Stimulated activated CD4-positive, alpha-beta T cell treated with anti-CD3 and anti-CD28 coated beads, Interleukin-2, amount 100 ng/mL, for 24 hours (primary cell): ENCODE data around the gene INO80.
A peak's percentile ranks its signal among the peaks of the same experiment; 100 is the strongest.
"Not testable (repeated sequence)": the region's sequence is repeated elsewhere in the genome, so short reads cannot be mapped to it uniquely, and the experiment has no call there.

Source experiments
- DNase-seq, 2 donors: peaks; one replicate each; pipeline ENCODE4 v3.0.0-alpha.2; 2020

INO80 gene

GRCh38 chr15:40960925-40961324 is 155.2 kb downstream of the INO80 start:
- no peak for DNase-seq

GRCh38 chr15:40960151-40960885 is 155.8 kb downstream of the INO80 start:
- no peak for DNase-seq

DNA sequence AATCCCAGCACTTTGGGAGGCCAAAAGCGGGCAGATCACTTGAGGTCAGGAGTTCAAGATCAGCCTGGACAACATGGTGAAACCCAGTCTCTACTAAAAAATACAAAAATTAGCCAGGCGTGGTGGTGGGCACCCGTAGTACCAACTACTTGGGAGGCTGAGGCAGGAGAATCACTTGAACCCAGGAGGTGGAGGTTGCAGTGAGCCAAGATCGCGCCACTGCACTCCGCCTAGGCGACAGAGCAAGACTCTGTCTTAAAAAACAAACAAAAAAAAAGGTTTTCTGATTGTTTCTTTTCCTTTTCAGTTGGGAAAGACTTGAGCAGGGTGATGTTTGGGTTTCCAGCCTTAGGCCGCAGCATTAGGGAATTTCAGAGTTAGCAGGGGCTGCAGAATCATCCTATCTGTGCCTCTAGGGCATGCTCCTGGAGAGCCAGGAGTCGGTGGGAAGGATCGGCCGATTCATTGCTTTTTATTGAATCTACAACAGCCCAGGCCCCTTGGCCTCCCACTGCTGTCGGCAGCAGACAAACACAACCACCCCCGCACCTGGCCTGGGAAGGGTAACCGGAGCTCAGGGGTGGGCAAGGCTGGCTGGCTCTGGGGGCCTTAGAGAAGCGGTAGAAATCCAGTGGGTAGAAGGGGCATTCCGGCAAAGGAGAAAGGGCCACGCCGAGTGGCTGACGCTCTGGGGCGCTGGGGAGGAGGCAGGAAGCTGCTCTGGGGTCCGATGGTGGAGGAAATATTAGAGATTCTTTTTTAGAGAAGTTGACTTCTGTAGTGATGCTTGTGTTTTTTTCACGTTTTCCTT is 156.5 kb downstream of the INO80 start:
- no peak for DNase-seq

GRCh38 chr15:40958723-40959122 is 157.4 kb downstream of the INO80 start:
- DNase-seq = no peak

- DNase-seq = no peak
Observed at GRCh38 chr15:40958146-40958545, 157.9 kb downstream of the INO80 start.

DNA sequence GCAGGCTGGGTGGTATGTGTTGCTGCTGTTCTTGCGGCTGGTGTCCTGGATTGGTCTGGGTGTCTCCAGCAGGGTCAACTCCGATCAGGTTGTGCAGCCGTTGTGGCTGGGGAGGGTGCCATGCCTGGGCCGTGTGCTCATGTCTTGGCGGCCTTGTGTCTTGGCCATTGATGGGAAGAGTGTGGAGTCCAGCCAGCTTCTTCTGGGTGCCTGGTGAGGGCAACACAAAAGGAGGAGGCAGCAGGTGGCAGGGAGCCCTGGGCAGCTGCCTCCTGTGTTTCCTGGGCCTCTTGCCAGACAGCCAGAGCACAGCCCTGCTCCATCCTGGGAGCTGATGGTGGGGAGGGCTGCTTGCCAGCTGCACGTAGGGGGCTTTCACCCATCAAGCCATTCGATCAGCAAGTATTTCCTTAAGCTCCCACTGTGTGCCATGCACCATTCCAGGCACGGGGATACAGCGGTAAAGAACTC is 158.5 kb downstream of the INO80 start:
- no peak for DNase-seq

- DNase-seq = no peak
Observed at GRCh38 chr15:40957041-40957555, 159.0 kb downstream of the INO80 start.

DNA sequence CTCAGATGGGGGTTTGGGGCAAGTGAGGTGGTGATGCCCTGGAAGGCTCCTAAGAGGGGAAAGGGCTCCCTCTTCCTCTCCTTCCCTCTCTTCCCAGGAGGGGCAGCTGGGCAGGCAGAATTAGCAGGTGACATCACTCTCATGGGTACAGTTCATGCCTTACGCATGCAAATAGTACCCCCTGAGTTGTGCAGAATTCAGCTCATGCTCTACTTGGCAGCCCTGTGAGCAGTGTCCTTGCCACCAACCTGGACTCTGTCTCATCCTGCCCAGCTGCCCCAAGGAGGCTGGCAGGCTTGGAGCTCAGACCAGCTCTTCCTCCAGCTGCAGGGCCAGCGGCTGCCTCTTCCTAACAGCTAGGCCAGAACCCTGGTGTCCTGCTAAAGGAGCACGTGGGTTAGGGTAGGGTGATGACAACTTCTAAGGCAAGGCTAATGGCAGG is 159.5 kb downstream of the INO80 start:
- DNase-seq = no peak

- DNase-seq = no peak
Observed at GRCh38 chr15:40955930-40956540, 160.0 kb downstream of the INO80 start.

DNA sequence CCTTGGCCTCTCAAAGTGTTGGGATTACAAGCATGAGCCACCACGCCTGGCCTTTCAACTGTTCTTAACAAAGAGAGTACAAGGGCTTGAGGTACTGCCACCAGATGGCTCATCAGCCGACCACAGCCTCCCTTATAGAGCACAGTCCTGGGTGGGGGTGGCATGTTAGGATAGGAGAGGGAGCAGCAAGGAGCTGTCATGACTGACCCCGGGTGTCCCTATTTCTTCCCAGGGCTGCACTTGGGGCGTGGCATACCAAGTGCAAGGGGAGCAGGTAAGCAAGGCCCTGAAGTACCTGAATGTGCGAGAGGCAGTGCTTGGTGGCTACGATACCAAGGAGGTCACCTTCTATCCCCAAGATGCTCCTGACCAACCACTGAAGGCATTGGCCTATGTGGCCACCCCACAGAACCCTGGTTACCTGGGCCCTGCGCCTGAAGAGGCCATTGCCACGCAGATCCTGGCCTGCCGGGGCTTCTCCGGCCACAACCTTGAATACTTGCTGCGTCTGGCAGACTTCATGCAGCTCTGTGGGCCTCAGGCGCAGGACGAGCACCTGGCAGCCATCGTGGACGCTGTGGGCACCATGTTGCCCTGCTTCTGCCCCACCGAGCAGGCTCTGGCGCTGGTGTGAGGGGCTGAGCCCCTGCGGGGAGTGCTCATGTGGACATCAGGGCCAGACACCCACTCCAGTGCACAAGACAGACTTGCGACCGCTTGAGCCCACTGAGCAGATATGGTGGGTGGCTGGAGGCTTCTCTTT is 160.8 kb downstream of the INO80 start:
- no peak for DNase-seq

DNA sequence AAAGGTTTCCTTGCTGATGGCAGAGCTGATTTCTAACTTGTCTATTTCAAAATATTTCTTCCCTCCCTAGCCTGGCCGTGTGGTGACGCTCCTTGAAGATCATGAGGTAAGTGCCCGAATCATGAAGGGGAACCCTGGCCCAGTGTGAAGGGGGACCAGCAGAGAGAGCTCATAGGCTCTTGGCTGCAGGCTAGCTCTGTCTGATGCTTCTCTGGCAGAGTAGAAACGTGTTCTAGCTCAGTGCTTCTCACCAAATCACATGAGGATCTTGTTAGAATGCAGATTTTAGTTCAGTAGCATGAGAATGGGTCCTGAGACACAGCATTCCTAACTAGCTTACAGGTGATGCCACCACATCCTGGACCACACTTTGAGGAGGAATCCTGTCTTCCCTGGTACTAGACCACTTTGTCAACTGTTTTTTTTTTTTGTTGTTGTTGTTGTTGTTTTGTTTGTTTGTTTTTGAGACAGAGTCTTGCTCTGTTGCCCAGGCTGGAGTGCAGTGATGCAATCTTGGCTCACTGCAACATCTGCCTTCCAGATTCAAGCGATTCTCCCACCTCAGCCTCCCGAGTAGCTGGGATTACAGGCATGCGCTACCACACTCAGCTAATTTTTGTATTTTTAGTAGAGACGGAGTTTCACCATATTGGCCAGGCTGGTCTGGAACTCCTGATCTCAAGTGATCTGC is 161.8 kb downstream of the INO80 start:
- DNase-seq = not testable (repeated sequence)

- no peak for DNase-seq
Observed at GRCh38 chr15:40953713-40954074, 162.4 kb downstream of the INO80 start.

GRCh38 chr15:40952901-40953712 is 163.0 kb downstream of the INO80 start, which contains the start of gene CHAC1:
TSS of gene CHAC1 (plus strand) at chr15:40953471. CDS start at chr15:40953584, 113 bp downstream.
- DNase-seq = peak; percentile 96 to 97

GRCh38 chr15:40952301-40952900 is 163.7 kb downstream of the INO80 start:
- DNase-seq = no peak

DNA sequence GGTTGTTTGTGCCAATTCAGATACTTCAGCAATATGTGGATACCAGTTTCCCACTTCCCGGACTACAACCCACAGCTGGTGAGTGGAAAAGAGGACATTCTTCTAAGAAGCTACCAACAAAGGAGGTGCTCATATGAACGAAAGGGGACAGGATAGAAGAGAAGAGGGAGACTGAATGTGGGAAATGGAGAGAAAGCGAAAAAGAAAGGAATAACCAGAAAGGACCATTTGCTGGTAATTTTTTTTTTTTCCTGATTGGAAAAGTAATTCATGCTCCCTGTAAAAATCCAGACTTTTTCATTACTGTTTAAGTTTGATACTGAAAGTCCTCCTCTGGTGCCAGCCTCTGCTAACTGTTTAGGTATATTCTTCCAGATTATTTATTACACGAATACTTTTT is 164.3 kb downstream of the INO80 start:
- DNase-seq = no peak

DNA sequence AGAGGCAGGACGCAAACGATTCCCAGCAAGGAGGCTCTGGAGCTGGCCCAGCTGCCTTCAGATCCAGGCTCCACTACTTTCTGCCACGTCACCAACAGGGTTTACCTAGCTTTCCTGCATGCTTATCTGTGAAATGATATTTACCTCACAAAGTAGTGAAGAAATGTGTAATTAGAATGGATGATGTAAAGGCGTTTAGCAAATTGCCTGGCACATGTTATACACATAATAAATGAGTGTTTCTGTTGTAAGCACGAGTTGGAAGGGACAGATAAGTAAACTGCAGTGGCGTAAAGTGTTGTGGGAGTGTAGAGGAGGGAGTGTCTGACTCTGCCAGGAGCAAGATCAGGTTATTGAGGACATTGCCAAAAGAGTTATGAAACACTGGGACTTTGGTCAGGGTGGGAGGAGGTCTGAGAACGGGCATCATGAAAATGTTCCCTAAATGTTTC is 166.3 kb downstream of the INO80 start:
- no peak for DNase-seq

DNA sequence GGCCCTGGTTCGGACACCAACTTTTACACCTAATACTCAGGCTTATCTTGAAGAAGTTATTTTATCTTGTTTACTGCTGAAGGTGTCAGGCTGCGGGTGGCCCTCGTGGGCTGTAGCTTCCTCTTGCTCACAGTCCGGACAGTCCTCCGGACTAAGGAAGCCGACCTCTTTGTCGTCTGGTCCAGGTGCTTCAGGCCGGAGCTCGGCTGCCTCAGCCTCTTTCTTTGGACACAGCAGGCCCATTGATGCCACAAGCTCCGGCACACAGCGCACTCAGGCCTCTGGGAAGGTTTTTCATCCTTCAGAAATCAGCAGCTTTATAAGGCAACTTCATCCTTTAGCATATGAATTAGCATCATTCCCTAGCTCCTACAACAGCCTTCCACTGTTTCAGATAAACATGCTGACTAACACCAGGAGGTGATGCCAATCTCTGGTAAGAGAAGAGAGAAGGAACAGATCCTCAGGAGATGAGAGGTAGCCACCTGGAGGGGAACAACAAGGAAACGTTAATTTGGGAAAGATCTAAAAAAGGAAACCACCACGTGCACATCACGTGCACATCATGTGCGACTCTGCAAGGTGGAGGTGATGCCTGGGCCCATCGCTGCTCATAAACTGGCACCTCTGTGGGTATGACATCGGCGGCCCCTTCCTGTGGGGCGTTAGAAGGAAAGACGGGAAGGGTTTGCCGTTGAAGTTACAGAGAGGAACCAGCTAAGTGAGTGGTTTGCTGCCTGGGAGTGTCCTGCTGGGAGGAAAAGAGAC is 167.2 kb downstream of the INO80 start:
- no peak for DNase-seq

DNA sequence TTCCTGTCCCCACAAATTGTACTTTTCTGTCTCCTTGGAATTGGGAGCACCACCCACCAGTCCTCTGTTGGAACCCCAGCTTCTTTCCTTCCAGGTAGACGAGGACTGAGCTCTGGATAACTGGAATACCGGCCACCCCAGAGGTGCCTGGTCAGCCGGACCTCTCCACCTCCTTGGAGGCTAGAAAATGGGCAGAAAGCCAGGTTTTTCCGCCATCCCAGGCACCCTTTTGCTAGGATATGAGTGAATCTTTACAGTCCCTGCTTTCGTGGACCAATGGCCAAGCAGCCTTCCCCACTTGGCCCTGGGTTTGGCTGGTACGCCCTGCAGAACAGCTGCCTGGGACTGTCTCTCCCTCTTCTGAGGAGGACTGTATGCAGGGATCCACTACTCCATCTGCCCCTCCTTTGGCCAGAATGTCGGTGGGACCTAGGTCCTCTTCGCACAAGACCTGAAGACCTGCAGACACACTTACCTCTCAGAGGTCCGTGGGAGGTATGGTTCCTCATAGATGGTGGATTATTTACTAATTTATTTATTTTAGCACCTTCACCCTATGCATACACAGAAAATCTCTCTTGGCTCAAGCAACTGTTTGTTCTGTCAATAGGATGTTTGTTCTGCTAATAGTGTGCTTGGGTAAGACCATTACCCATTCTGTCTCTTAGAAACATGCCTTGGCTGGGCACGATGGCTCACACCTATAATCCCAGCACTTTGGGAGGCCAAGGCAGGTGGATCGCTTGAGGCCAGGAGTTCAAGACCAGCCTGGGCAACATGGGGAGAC is 171.4 kb downstream of the INO80 start:
- no peak for DNase-seq
